GM18526 (cell line): ENCODE measurements around the gene ATP6V0A4.

Experiments
- POLR2A ChIP-seq: IDR thresholded peaks from 3 replicates; pipeline ENCODE4 v1.6.1; 2011; ENCODE audit not compliant: insufficient read length; ENCODE audit errors: extremely low read depth

Gene ATP6V0A4

GRCh38 chr7:138662991-138663320 lies 135.0 kb downstream of the ATP6V0A4 start:
- no peak for TF ChIP-seq POLR2A

DNA sequence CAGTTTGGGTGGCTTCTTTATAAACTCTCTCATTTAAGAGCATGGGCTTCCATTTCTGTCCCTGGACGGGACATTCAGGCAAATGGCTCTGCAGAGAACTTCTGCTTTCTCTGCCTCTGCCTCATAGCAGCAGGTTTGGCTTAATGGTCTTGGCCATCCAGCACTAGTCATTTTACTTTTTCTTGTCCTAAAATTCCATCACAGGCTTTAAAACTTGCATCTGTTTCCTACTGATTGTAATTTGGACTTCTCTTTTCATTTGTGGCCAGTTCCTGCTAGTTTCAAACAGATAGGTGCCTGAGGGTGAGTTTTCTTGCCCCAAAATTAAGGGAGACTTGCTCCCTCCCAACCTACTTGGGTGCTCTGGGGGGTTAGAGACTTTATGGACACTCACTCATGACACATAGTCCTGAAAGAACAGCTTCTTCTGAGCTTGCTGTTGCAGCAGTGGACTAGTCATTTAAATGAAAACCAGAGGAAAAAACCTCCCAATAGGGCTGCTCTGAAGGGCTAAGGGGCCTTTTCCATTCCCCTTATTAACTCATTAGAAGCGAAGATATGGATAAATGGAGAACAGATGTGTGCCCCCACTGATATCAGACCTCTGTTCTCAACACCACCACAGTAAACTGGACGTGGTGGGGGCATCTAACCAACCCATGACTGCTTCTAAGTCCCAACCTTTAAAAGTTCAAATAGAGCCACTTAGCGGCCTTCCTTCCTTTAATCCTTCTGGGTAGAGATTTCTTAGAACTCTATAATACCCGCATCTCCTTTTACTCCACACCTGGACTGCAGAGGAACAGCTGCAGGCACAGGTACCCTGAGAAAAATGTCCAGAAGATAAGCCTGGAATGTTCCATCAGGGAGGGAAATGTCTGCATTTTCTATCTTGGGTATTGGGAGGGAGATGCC lies 135.7 kb downstream of the ATP6V0A4 start:
- TF ChIP-seq POLR2A = no peak

DNA sequence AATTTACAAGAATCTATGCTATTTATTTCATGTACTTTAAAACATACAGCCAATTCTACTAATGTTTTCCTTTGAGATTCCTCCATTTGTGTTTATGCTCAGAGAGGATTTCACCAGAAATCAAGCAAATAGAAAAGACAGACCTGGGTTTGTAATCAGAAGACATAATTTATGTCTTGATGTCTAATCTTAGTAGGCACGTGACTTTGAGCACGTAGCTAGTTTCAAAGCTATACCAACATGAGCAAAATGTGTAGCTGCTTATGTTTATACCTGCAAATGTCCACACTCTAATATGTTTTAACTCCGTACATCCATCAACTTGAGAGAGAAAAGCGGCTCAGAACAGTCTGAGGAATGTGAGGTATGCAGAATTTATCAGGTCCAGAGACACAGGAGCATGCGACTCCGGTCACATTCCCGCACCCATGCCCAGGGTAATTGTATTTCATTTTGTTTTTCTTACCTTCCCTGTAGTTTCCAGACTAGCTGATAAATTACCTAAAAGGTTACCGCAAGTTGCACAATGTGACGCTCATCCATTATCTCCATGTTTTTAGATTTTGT lies 136.8 kb downstream of the ATP6V0A4 start:
- TF ChIP-seq POLR2A = no peak

DNA sequence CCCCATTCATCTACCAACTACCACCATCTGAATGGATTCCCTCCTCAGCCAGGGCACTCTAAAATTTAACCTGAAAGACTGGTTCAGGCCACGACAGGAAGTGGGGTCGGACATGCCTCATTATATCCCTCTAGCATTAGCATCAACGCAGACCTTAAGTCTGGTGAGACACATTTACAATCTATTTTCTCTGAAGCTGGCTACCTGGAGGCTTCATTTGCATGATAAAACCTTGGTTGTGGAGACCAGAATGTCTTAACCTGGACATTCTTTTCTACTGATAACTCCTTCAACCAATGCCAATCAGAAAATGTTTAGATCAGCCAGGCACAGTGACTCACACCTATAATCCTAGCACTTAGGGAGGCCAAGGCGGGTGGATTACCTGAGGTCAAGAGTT lies 139.1 kb downstream of the ATP6V0A4 start:
- TF ChIP-seq POLR2A = no peak

DNA sequence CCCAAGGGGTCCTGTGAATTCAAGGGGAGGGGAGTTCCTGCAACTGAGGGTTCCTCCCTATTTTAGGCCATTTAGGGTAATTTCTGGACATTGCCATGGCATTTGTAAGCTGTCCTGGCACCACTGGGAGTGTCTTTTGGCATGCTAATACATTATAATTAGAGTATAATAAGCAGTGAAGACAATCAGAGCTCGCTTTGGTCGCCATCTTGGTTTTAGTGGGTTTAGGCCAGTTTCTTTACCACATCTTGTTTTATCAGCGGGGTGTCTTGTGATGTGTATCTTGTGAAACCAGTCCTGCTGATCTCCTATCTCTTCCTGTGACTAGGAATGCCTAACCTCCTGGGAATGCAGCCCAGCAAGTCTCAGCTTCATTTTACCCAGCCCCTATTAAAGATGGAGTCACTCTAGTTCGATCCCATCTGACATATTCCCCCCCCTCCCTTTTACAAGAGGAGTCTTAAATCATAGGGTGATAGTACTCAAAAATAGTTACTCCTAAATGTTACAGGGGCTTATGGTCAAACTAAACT lies 140.1 kb downstream of the ATP6V0A4 start:
- TF ChIP-seq POLR2A = no peak

GRCh38 chr7:138656952-138657351 lies 141.0 kb downstream of the ATP6V0A4 start:
- TF ChIP-seq POLR2A = no peak
